OCI-LY1 (cell line): ENCODE measurements around the gene GIT2.

Source experiments
- EZH2 ChIP-seq: fragments of 200-600 bp; sonication (generic), shearing (Covaris generic); IDR thresholded peaks from 2 replicates; pipeline ENCODE4 v1.8.0; 2017; ENCODE audit warnings: borderline replicate concordance, mixed run types, mild to moderate bottlenecking, antibody characterized with exemption, low read length, moderate library complexity, mixed read lengths
- TF ChIP-seq, protein P1 (sequence below): fragments of 200-600 bp; sonication (generic), shearing (Covaris generic); IDR thresholded peaks from 2 replicates; pipeline ENCODE4 v1.5.1; 2017; ENCODE audit warnings: mild to moderate bottlenecking, antibody characterized with exemption, low read length, moderate library complexity, mixed read lengths

DNA sequence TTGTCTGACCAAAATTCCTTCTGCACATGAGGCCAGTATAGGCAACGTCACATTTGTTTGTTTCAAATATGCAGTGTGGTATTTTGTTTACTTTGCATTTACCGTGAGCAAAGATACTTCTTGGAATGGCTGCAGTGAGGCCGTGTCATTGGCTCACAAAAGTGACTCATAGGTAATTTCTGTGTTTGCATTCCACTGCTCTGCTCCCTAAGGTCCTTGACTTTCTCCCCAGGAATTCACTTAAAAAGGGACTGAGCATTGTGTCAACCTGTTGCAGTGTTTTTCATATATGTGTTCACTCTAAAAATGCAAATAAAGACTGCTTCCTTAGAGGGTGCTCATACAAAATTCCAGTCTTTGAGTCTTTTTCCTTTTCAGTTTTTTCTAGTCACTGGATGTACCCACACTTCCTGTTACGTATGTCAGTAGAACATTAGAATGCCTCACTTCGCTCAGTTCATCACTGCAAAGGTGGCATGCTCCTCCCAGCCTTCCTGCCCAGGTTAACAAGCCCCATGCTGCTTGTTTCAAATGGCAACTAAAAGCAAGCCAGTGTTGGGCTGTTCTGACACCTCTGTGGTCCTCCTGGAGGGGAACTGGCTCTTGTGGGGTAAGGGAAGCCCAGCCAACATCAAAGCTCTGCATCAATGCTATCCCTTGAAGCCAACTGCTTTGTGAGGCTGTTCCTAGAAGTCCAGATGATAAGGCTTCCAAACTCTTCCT is 43.1 kb upstream of the GIT2 start:
- TF ChIP-seq, protein P1, sequence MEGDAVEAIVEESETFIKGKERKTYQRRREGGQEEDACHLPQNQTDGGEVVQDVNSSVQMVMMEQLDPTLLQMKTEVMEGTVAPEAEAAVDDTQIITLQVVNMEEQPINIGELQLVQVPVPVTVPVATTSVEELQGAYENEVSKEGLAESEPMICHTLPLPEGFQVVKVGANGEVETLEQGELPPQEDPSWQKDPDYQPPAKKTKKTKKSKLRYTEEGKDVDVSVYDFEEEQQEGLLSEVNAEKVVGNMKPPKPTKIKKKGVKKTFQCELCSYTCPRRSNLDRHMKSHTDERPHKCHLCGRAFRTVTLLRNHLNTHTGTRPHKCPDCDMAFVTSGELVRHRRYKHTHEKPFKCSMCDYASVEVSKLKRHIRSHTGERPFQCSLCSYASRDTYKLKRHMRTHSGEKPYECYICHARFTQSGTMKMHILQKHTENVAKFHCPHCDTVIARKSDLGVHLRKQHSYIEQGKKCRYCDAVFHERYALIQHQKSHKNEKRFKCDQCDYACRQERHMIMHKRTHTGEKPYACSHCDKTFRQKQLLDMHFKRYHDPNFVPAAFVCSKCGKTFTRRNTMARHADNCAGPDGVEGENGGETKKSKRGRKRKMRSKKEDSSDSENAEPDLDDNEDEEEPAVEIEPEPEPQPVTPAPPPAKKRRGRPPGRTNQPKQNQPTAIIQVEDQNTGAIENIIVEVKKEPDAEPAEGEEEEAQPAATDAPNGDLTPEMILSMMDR = no peak
- TF ChIP-seq EZH2 = no peak
